IPS DF 4.7 (cell line): Measurements from ENCODE around the gene SLC39A1.

Experiments used
- DNase-seq: peaks from one replicate; pipeline ENCODE4 v3.0.0-alpha.2; 2013; ENCODE audit warnings: low spot score; ENCODE audit errors: extremely low read depth

Gene SLC39A1

GRCh38 chr1:153976819-153977249, 13.5 kb upstream of the SLC39A1 start:
- DNase-seq: no peak

- DNase-seq: no peak
Observed at GRCh38 chr1:153973525-153973924, 10.2 kb upstream of the SLC39A1 start.

- DNase-seq: no peak
Observed at GRCh38 chr1:153973071-153973470, 9.7 kb upstream of the SLC39A1 start.

- no peak for DNase-seq
Observed at GRCh38 chr1:153970346-153970745, 7.0 kb upstream of the SLC39A1 start.

- DNase-seq: no peak
Observed at GRCh38 chr1:153968972-153969371, 5.6 kb upstream of the SLC39A1 start.

- DNase-seq: no peak
Observed at GRCh38 chr1:153968408-153968807, 5.1 kb upstream of the SLC39A1 start.

GRCh38 chr1:153968000-153968363, 4.6 kb upstream of the SLC39A1 start:
- DNase-seq: no peak

GRCh38 chr1:153967107-153967999, 4.0 kb upstream of the SLC39A1 start, which contains the start of gene CREB3L4:
Gene CREB3L4, plus strand, starts transcription at chr1:153967902. Its CDS starts 624 bp downstream, at chr1:153968526.
- peak; percentile 99 for DNase-seq

GRCh38 chr1:153963850-153964331, 554 bp upstream of the SLC39A1 start:
- no peak for DNase-seq

- no peak for DNase-seq
Observed at GRCh38 chr1:153962088-153963029, 978 bp downstream of the SLC39A1 start.

- no peak for DNase-seq
Observed at GRCh38 chr1:153961421-153961820, 1.9 kb downstream of the SLC39A1 start.

- no peak for DNase-seq
Observed at GRCh38 chr1:153960206-153960605, 3.1 kb downstream of the SLC39A1 start.

- no peak for DNase-seq
Observed at GRCh38 chr1:153959454-153959853, 3.9 kb downstream of the SLC39A1 start.

- no peak for DNase-seq
Observed at GRCh38 chr1:153958961-153959260, 4.4 kb downstream of the SLC39A1 start.

GRCh38 chr1:153958111-153958960, 5.0 kb downstream of the SLC39A1 start, which contains the start of gene CRTC2:
Gene CRTC2, minus strand, starts transcription at chr1:153958612. Its CDS starts 115 bp downstream, at chr1:153958497.
- peak; percentile 99 for DNase-seq

- no peak for DNase-seq
Observed at GRCh38 chr1:153957744-153958110, 5.6 kb downstream of the SLC39A1 start.

GRCh38 chr1:153956997-153957715, 6.2 kb downstream of the SLC39A1 start:
- no peak for DNase-seq

- no peak for DNase-seq
Observed at GRCh38 chr1:153954826-153955225, 8.5 kb downstream of the SLC39A1 start.

GRCh38 chr1:153953859-153954365, 9.4 kb downstream of the SLC39A1 start:
- DNase-seq: no peak

GRCh38 chr1:153951801-153952200, 11.5 kb downstream of the SLC39A1 start:
- DNase-seq: no peak
